NK-92 (cell line): ENCODE results near the gene PGC.

Source experiments
- DNase-seq: peaks from one replicate; lab custom pipeline; 2025; ENCODE audit not compliant: unreplicated experiment; lab: John Stamatoyannopoulos, UW

The PGC gene

GRCh38 chr6:41700463-41701347, 46.5 kb downstream of the PGC start:
- DNase-seq: no peak

DNA sequence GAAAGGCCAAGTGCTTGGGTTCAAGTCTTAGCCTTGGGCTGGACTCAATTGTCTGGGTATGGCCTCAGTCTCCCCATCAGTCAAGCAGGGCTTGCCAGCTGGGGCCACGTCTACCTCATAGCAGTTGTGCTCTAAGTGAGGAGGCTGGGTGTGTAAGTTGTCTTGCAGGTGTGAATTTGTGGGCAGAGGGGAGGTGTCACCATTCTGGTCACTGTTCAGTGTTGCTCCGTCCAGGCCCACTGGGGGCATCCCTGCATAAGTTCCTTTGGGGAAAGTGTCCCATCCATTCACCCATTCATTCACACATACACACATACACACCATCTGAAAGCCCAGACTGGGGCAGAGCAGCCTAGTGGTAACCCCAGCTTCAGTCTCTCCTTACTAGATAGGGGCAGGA, 48.1 kb downstream of the PGC start:
- DNase-seq: no peak

GRCh38 chr6:41697861-41698781, 49.1 kb downstream of the PGC start:
- no peak for DNase-seq

- no peak for DNase-seq
Measured at GRCh38 chr6:41696788-41697187, 50.4 kb downstream of the PGC start.

DNA sequence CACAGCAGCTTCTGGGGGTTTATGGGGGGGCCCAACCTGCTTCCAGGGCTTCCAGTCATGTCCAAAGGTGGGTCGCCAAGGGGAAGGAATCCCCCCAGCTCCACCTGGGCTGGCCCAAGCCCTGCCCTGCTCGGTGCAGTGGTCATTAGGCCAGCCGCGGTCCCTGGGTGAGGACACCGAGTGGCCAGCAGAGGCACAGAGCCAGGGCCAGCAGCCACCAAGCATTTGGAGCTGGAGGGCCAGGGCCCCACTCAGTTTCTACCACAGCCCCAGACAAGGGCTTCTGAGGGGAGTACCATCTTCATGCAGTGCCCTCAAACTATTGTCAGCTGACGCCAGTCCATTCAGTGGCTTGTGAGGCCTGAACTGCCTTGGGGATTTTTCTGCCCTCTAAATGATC, 51.4 kb downstream of the PGC start:
- no peak for DNase-seq

GRCh38 chr6:41694815-41695526, 52.2 kb downstream of the PGC start:
- no peak for DNase-seq

DNA sequence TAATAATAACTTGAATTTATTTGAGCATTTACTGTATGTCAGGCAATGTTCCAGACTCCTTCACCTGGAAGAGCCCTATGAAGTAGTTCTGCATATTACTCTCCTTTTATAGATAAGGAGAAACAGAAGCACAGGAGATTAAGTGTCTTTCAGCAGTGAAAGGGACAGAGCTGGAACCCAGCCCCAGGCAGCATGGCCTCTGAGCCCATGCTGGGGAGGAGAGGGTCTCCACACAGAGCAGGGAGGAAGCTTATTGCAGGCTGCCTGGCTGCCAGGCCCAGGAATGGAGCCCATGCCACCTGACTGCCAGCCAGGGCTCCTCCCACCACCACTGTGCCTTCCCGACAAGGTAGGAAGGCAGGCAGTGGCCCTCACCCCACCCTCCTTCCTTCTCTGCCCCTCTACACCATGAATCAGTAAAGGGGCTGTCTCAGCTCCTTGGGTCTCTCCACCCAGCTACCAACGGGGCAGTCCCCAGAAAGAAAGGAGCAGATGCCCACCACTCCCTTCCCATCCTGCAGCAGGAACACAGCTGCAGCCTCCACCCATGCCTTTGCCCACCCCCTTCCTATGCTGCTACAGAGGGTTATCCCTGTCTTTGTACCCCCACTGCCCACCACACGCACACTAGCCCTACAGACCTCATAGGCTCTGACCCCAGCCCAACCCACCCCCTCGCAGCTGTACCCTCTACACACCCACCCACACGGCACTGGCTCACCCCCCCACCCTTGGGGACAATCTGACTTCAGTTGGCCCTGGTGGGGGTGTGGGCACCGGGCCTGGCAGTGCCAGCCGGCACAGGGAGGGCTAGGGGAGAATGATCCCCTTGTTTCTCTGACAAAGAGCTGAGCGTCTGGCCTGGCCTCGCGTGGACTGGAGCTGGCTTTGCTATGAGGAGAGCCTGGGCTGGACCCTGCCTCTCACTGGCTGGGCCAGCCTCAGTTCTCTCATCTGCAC, 53.6 kb downstream of the PGC start:
- DNase-seq: no peak

DNA sequence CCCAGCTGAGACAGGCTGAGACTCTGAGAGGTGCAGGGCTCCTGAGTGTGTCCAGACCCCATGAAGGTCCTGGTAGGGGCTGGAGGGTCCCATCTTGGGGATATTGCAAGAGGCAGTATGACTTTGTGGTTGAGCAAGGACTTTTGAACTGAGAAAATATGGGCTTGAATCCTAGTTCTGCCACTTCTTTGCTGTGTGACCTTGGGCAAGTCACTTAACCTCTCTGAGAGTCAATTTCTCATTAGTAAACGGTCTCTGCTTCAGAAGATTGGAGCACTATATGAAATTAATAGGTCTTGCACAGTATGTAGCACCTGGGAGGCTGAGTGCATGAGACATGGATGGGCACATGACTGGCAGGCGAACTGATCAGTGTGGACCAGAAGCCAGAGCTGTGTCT, 54.5 kb downstream of the PGC start:
- no peak for DNase-seq

- DNase-seq: no peak
Measured at GRCh38 chr6:41692080-41692675, 55.0 kb downstream of the PGC start.

GRCh38 chr6:41691426-41692079, 55.6 kb downstream of the PGC start:
- DNase-seq: no peak

DNA sequence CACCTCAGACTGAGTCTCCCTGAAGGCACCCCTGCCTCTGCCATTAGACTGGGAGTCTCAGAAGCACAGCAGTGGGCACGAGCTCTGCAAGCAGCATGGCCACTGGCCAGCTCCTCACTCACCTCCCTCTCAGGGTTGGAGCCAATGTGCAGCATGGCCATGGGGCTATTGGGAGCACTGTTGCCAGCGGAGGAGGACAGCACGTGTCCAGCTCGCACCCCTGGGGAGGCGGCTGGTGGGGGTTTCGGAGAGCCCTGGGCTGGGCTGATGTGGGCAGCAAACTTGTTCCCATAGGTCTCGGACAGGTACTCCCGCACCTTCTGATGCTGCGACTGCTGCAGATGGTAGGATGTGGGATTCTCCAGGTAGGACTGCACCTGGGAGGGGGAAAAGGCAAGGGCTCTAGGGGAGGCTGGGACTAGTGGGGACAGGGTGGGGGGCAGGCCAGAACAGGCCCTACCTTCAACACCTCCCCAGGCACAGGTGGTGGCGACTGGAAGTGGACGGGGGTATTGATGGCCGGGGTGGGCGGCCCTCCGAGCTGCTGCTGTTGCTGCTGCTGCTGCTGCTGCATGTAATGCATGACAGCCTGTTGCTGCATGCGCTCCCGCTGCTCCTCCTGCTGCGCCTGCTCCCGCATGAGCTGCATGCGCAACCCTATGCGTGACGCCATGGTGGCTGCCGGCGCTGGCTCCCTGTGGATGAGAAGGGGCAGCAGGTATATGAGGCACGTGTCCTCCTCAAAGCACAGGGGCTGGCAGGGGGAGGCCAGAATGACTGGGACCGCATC, 56.5 kb downstream of the PGC start:
- DNase-seq: no peak

GRCh38 chr6:41689171-41690008, 57.8 kb downstream of the PGC start:
- no peak for DNase-seq

DNA sequence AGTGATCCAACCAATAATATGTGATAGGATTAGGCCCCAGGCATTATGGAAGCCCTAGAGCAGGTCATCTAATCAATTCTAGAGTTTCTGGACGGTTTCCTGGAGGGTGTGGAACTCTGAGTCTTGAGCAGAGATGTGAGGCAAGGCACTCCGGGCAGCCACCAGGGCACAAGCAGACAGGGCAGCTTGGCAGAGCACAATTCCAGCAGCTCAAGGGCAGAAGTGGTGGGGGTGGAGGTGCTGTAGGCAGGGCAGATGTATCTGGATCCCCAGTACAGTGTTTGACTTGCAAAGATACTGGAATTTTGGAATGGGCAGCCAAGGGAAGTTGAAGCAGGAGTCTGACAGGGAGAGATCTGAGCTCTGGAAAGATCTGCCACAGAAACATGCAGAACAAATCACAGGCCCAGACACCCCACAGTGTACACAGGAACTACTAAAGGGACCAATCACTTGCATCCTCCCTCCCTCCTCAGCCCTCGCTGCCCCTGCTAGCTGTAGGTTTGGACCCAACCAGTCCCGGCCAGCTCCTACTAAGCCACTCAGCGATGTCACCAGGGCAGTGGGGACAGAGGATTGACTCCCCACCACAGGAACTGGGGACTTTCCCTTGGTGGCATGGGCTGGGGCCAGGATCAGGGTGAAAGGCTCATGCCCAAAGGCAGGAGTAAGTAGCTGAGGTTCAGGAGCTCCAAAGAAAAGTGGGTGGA, 58.8 kb downstream of the PGC start:
- no peak for DNase-seq

DNA sequence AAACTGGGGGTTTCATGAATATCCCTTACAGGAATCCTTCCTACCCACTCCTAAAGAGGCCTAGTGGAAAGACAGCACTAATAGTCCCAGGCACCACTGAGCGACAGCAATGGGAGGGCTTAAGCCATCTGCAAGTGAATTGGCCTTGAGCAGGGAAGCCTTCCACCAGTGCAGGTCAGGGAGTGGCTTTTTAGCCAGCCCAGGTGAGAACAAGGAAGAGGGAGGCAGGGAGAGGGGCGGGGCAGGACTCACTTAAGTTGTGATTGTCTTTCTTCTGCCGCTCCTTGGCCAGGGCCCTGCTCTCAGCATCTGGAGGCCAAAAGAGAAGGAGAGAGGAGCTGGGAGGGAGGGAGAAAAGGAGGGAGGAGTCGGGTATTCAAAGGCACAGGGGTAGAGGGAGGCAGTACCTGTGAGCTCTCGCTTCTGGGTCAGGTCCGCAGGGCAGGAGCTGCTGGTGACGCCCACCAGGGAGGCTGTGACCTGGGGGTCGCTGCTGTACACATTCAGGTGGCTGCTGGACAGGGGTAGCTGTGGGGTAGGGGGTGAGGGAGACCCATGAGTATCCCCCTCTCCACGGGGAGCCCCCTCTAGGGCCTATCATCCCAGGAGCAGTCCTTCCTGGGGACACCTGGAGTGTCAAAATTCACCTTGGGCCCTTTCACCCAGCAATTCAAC, 59.6 kb downstream of the PGC start:
- DNase-seq: no peak
